GM23338 (cell line): ENCODE results near the gene APBA2.

Experiments
- EZH2 ChIP-seq: fragments of 200-600 bp; sonication (generic); IDR thresholded peaks from one replicate; pipeline ENCODE4 v1.8.0; 2017; ENCODE audit warnings: antibody characterized with exemption, mild to moderate bottlenecking, low read depth; ENCODE audit not compliant: unreplicated experiment
- EZH2phosphoT487 ChIP-seq: fragments of 200-600 bp; sonication (generic); IDR thresholded peaks from one replicate; pipeline ENCODE4 v1.8.1; 2018; ENCODE audit warnings: antibody characterized with exemption; ENCODE audit not compliant: unreplicated experiment
- JUNB ChIP-seq: IDR thresholded peaks from one replicate; pipeline ENCODE4 v1.6.1; 2016; ENCODE audit warnings: antibody characterized with exemption; ENCODE audit not compliant: unreplicated experiment
- POLR2AphosphoS5 ChIP-seq: IDR thresholded peaks from 2 replicates; pipeline ENCODE4 v1.6.1; 2016; ENCODE audit warnings: antibody characterized with exemption, low read depth
- TF ChIP-seq, protein P1 (sequence below), 2 experiments: fragments of 200-600 bp in 1 of 2; sonication (generic) in 1 of 2; conservative IDR thresholded peaks; 2 replicates each; pipeline versions ENCODE4 v1.5.1 to v1.6.1; 2016 to 2017; ENCODE audit warnings: antibody characterized with exemption in 2 of 2, low read depth in 2 of 2, mild to moderate bottlenecking in 2 of 2, moderate library complexity in 1 of 2
- TF ChIP-seq, protein P2 (sequence below): IDR thresholded peaks from one replicate; pipeline ENCODE4 v1.6.1; 2018; ENCODE audit warnings: antibody characterized with exemption; ENCODE audit not compliant: unreplicated experiment

- TF ChIP-seq EZH2phosphoT487 (no peak), POLR2AphosphoS5 (no peak), EZH2 (no peak), JUNB (no peak)
- TF ChIP-seq, protein P1, sequence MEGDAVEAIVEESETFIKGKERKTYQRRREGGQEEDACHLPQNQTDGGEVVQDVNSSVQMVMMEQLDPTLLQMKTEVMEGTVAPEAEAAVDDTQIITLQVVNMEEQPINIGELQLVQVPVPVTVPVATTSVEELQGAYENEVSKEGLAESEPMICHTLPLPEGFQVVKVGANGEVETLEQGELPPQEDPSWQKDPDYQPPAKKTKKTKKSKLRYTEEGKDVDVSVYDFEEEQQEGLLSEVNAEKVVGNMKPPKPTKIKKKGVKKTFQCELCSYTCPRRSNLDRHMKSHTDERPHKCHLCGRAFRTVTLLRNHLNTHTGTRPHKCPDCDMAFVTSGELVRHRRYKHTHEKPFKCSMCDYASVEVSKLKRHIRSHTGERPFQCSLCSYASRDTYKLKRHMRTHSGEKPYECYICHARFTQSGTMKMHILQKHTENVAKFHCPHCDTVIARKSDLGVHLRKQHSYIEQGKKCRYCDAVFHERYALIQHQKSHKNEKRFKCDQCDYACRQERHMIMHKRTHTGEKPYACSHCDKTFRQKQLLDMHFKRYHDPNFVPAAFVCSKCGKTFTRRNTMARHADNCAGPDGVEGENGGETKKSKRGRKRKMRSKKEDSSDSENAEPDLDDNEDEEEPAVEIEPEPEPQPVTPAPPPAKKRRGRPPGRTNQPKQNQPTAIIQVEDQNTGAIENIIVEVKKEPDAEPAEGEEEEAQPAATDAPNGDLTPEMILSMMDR (conservative IDR thresholded peaks at IDR 0.05; ENCODE audit: low read depth in 2 of 2), result no peak
- TF ChIP-seq, protein P2, sequence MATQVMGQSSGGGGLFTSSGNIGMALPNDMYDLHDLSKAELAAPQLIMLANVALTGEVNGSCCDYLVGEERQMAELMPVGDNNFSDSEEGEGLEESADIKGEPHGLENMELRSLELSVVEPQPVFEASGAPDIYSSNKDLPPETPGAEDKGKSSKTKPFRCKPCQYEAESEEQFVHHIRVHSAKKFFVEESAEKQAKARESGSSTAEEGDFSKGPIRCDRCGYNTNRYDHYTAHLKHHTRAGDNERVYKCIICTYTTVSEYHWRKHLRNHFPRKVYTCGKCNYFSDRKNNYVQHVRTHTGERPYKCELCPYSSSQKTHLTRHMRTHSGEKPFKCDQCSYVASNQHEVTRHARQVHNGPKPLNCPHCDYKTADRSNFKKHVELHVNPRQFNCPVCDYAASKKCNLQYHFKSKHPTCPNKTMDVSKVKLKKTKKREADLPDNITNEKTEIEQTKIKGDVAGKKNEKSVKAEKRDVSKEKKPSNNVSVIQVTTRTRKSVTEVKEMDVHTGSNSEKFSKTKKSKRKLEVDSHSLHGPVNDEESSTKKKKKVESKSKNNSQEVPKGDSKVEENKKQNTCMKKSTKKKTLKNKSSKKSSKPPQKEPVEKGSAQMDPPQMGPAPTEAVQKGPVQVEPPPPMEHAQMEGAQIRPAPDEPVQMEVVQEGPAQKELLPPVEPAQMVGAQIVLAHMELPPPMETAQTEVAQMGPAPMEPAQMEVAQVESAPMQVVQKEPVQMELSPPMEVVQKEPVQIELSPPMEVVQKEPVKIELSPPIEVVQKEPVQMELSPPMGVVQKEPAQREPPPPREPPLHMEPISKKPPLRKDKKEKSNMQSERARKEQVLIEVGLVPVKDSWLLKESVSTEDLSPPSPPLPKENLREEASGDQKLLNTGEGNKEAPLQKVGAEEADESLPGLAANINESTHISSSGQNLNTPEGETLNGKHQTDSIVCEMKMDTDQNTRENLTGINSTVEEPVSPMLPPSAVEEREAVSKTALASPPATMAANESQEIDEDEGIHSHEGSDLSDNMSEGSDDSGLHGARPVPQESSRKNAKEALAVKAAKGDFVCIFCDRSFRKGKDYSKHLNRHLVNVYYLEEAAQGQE, result no peak
Observed at GRCh38 chr15:28876131-28876844, 9.5 kb upstream of the APBA2 start.
